WTC11 (cell line): Measurements from ENCODE around the gene ZNF428. TPM values are rescaled to one million over a fixed set of nuclear protein-coding genes. Genes with fewer than 3 reads are reported as not detected.
"Not testable (repeated sequence)": the region's sequence is repeated elsewhere in the genome, so short reads cannot be mapped to it uniquely, and the experiment has no call there.

Experiments used
- ATAC-seq: fragments of 200-7000 bp; cut with Tn5 transposase; 2 replicates; pipeline ENCODE4 v1.10.0; 2021; ENCODE audit warnings: mild to moderate bottlenecking, moderate library complexity
- CTCF ChIA-PET: fragments of 300-600 bp; sonication (Branson Sonifier 250); formaldehyde crosslinking; loops from one replicate; lab custom pipeline; 2021; ENCODE audit warnings: antibody characterized with exemption; lab: Charles Lee
- POLR2A ChIA-PET: fragments of 350-600 bp; sonication (Branson Sonifier 250); formaldehyde crosslinking; loops from one replicate; lab custom pipeline; 2021; ENCODE audit warnings: antibody characterized with exemption; lab: Charles Lee
- DNase-seq: peaks from one replicate; pipeline ENCODE4 v3.0.0; 2021; ENCODE audit warnings: low spot score
- H3K27ac Mint-ChIP-seq: 2 replicates; pipeline ENCODE4 v1.8.0; 2021; ENCODE audit warnings: mixed read lengths
- H3K27me3 Mint-ChIP-seq: 2 replicates; pipeline ENCODE4 v1.8.0; 2021; ENCODE audit warnings: low read depth, mild to moderate bottlenecking, moderate library complexity, mixed read lengths
- H3K36me3 Mint-ChIP-seq: 2 replicates; pipeline ENCODE4 v1.8.0; 2021; ENCODE audit warnings: mixed read lengths
- H3K4me1 Mint-ChIP-seq: 2 replicates; pipeline ENCODE4 v1.8.0; 2022; ENCODE audit warnings: mixed read lengths
- H3K4me3 Mint-ChIP-seq: 2 replicates; pipeline ENCODE4 v1.8.0; 2021; ENCODE audit warnings: mild to moderate bottlenecking, moderate library complexity, mixed read lengths
- H3K9me3 Mint-ChIP-seq: 2 replicates; pipeline ENCODE4 v1.8.0; 2021; ENCODE audit warnings: mixed read lengths
- CTCF ChIP-seq: fragments of 200-600 bp; IDR thresholded peaks from 2 replicates; pipeline ENCODE4 v1.8.0; 2022; ENCODE audit warnings: antibody characterized with exemption
- ETV6 ChIP-seq: sonication (generic); formaldehyde crosslinking; IDR thresholded peaks from 2 replicates; pipeline ENCODE4 v1.8.1; 2022; ENCODE audit warnings: mild to moderate bottlenecking, missing genetic modification reagents
- GRHL2 ChIP-seq: fragments of 250-450 bp; sonication (Bioruptor Pico); IDR thresholded peaks from 2 replicates; pipeline ENCODE4 v1.8.0; 2022; ENCODE audit warnings: mild to moderate bottlenecking, moderate library complexity; ENCODE audit not compliant: insufficient replicate concordance, severe bottlenecking
- HMGA2 ChIP-seq: fragments of 250-450 bp; sonication (Bioruptor Pico); IDR thresholded peaks from 2 replicates; pipeline ENCODE4 v1.4.0; 2021; ENCODE audit warnings: mild to moderate bottlenecking, moderate library complexity
- NR2C2 ChIP-seq: sonication (generic); formaldehyde crosslinking; IDR thresholded peaks from 2 replicates; pipeline ENCODE4 v1.8.0; 2022; ENCODE audit warnings: mild to moderate bottlenecking, missing genetic modification reagents
- USF2 ChIP-seq: sonication (generic); formaldehyde crosslinking; IDR thresholded peaks from 2 replicates; pipeline ENCODE4 v1.8.1; 2023; ENCODE audit warnings: mild to moderate bottlenecking, missing genetic modification reagents, moderate library complexity
- ZNF121 ChIP-seq: sonication (generic); formaldehyde crosslinking; IDR thresholded peaks from 2 replicates; pipeline ENCODE4 v1.8.0; 2023; ENCODE audit warnings: missing genetic modification reagents
- ZNF219 ChIP-seq: sonication (generic); formaldehyde crosslinking; IDR thresholded peaks from 2 replicates; pipeline ENCODE4 v1.8.0; 2023; ENCODE audit warnings: missing genetic modification reagents, mild to moderate bottlenecking, borderline replicate concordance
- ZNF396 ChIP-seq: fragments of 250-450 bp; sonication (Bioruptor Pico); IDR thresholded peaks from 2 replicates; pipeline ENCODE4 v1.8.0; 2021; ENCODE audit warnings: mild to moderate bottlenecking, moderate library complexity, borderline replicate concordance
- total RNA-seq: library from RNA; stranded (reverse); gene quantifications from 3 replicates; pipeline ENCODE4 v1.2.3, GENCODE V29; 2021
- TF ChIP-seq, protein P1 (sequence below): sonication (generic); formaldehyde crosslinking; IDR thresholded peaks from 2 replicates; pipeline ENCODE4 v1.8.0; 2022; ENCODE audit warnings: missing genetic modification reagents
- TF ChIP-seq, protein P2 (sequence below): sonication (generic); formaldehyde crosslinking; IDR thresholded peaks from 2 replicates; pipeline ENCODE4 v1.8.1; 2023; ENCODE audit warnings: mild to moderate bottlenecking, moderate library complexity, missing genetic modification reagents
- TF ChIP-seq, protein P3 (sequence below): fragments of 250-450 bp; sonication (Bioruptor Pico); IDR thresholded peaks from 2 replicates; pipeline ENCODE4 v2.1.2; 2022; ENCODE audit warnings: mild to moderate bottlenecking, moderate library complexity
- TF ChIP-seq, protein P4 (sequence below): sonication (generic); formaldehyde crosslinking; IDR thresholded peaks from 2 replicates; pipeline ENCODE4 v1.8.1; 2023; ENCODE audit warnings: mild to moderate bottlenecking, missing genetic modification reagents

Gene ZNF428
- total RNA-seq, 1 experiment from 2014 or later, result 20.1 TPM

DNA sequence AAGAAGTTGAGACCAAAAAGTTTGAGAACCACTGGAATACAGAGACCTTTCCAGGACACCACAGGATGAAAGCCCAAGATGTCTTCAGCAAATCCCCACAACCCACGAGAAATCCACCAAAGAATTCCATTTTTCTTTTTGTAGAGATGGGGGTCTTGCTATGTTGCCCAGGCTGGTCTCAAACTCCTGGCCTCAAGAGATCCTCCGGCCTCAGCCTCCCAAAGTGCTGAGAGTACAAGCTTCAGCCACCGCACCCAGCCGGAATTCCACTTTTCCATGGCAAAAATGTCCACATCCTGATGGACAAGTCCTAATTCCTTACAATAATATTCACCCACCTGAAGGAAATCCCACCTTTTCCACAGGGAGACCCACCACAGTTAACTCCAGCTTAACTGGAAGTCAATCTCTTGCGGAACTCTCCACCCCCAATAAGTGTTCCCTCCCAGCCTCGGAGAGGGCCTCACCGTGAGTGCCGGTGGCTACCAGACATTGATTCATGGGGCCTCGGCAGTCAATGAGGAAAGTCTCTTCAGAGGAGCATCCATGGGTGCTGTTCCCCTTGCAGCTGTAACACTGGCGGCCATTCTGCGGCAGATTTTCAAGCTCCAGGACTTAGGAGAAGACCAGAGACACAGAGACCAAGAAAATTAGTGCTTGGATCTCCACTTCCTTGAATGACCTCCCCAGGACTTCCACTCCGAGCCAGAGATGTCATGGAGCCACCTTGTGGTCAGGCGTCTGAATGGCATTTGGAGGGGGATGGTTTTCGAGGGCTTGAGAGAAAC is 32.5 kb upstream of the ZNF428 start:
- Mint-ChIP-seq H3K27ac (0 out of 2 replicates have a peak overlapping the region, but pooled peaks have one; percentile 78), H3K4me1 (peaks cover 2% of the 10 kb centered on the region; the same call in 1 of the 2 replicates)
- ATAC-seq, result peak; percentile 88

DNA sequence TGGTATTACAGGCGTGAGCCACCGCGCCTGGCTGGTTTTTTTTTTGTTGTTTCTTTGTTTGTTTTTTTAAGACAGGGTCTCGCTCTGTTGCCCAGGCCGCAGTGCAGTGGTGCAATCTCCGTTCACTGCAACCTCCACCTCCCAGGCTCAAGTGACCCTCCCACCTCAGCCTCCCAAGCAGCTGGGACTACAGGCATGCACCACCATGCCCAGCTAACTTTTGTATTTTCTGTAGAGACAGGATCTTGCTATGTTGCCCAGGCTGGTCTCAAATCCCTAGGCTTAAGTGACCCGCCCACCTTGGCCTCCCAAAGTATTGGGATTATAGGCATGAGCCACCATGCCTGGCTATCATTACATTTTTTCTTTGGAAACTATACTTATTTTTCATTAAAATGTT is 30.8 kb upstream of the ZNF428 start:
- DNase-seq, H3K4me3 Mint-ChIP-seq, POLR2A ChIA-PET, ATAC-seq, H3K4me1 Mint-ChIP-seq, H3K27ac Mint-ChIP-seq, H3K27me3 Mint-ChIP-seq: not testable (repeated sequence)
- Mint-ChIP-seq H3K9me3 (peaks cover 21% of the 10 kb centered on the region), H3K36me3 (peaks cover 48% of the 10 kb centered on the region)
- CTCF ChIA-PET, result interaction anchor here (0.9 kb wide), 1 partner anchor 24 kb away, joined by 4 read pairs; no protein-coding TSS in a partner anchor
- peak; percentile 82 for TF ChIP-seq ZNF121

More for the DNA sequence above, 32.5 kb upstream of the ZNF428 start:
- Mint-ChIP-seq H3K36me3 (peaks cover 48% of the 10 kb centered on the region), H3K4me3 (no peak overlapping the region), H3K9me3 (peaks cover 13% of the 10 kb centered on the region), H3K27me3 (peaks cover 2% of the 10 kb centered on the region; the same call in 1 of the 2 replicates)
- CTCF ChIA-PET, result interaction anchor here (0.7 to 2.5 kb wide), 22 partner anchors 10 to 205 kb away, joined by 3 to 22 read pairs (median 4); partner anchors contain the start of genes IRGQ, PLAUR, ZNF575 and ZNF576
- TF ChIP-seq, protein P1, sequence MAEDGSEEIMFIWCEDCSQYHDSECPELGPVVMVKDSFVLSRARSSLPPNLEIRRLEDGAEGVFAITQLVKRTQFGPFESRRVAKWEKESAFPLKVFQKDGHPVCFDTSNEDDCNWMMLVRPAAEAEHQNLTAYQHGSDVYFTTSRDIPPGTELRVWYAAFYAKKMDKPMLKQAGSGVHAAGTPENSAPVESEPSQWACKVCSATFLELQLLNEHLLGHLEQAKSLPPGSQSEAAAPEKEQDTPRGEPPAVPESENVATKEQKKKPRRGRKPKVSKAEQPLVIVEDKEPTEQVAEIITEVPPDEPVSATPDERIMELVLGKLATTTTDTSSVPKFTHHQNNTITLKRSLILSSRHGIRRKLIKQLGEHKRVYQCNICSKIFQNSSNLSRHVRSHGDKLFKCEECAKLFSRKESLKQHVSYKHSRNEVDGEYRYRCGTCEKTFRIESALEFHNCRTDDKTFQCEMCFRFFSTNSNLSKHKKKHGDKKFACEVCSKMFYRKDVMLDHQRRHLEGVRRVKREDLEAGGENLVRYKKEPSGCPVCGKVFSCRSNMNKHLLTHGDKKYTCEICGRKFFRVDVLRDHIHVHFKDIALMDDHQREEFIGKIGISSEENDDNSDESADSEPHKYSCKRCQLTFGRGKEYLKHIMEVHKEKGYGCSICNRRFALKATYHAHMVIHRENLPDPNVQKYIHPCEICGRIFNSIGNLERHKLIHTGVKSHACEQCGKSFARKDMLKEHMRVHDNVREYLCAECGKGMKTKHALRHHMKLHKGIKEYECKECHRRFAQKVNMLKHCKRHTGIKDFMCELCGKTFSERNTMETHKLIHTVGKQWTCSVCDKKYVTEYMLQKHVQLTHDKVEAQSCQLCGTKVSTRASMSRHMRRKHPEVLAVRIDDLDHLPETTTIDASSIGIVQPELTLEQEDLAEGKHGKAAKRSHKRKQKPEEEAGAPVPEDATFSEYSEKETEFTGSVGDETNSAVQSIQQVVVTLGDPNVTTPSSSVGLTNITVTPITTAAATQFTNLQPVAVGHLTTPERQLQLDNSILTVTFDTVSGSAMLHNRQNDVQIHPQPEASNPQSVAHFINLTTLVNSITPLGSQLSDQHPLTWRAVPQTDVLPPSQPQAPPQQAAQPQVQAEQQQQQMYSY, result no peak
- TF ChIP-seq, protein P2, sequence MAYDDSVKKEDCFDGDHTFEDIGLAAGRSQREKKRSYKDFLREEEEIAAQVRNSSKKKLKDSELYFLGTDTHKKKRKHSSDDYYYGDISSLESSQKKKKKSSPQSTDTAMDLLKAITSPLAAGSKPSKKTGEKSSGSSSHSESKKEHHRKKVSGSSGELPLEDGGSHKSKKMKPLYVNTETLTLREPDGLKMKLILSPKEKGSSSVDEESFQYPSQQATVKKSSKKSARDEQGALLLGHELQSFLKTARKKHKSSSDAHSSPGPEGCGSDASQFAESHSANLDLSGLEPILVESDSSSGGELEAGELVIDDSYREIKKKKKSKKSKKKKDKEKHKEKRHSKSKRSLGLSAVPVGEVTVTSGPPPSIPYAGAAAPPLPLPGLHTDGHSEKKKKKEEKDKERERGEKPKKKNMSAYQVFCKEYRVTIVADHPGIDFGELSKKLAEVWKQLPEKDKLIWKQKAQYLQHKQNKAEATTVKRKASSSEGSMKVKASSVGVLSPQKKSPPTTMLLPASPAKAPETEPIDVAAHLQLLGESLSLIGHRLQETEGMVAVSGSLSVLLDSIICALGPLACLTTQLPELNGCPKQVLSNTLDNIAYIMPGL, result no peak
- TF ChIP-seq CTCF, result peak; percentile 62
- TF ChIP-seq ETV6 (CRISPR knock-in tag), result no peak
- TF ChIP-seq ZNF121, result peak; percentile 66; the same call in 1 of the 2 replicates
- POLR2A ChIA-PET, result no interaction called here
- peak; percentile 74 for DNase-seq

- POLR2A ChIA-PET, result no interaction called here
- no peak overlapping the region for H3K27ac Mint-ChIP-seq
- H3K9me3 Mint-ChIP-seq, result peaks cover 21% of the 10 kb centered on the region
- CTCF ChIA-PET, result no interaction called here
- H3K4me1 Mint-ChIP-seq, result peaks cover 2% of the 10 kb centered on the region; the same call in 1 of the 2 replicates
- peaks cover 12% of the 10 kb centered on the region; the same call in 1 of the 2 replicates for H3K27me3 Mint-ChIP-seq
- no peak for DNase-seq
- peaks cover 42% of the 10 kb centered on the region for H3K36me3 Mint-ChIP-seq
- ATAC-seq, result no peak
- H3K4me3 Mint-ChIP-seq, result no peak overlapping the region
- TF ChIP-seq CTCF (no peak), GRHL2 (CRISPR knock-in tag) (no peak), ZNF219 (CRISPR knock-in tag) (no peak), NR2C2 (no peak), HMGA2 (CRISPR knock-in tag) (no peak), USF2 (CRISPR knock-in tag) (no peak), ZNF396 (CRISPR knock-in tag) (no peak)
- TF ChIP-seq, protein P3, sequence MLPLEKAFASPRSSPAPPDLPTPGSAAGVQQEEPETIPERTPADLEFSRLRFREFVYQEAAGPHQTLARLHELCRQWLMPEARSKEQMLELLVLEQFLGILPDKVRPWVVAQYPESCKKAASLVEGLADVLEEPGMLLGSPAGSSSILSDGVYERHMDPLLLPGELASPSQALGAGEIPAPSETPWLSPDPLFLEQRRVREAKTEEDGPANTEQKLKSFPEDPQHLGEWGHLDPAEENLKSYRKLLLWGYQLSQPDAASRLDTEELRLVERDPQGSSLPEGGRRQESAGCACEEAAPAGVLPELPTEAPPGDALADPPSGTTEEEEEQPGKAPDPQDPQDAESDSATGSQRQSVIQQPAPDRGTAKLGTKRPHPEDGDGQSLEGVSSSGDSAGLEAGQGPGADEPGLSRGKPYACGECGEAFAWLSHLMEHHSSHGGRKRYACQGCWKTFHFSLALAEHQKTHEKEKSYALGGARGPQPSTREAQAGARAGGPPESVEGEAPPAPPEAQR (CRISPR knock-in tag), result no peak
- TF ChIP-seq, protein P4, sequence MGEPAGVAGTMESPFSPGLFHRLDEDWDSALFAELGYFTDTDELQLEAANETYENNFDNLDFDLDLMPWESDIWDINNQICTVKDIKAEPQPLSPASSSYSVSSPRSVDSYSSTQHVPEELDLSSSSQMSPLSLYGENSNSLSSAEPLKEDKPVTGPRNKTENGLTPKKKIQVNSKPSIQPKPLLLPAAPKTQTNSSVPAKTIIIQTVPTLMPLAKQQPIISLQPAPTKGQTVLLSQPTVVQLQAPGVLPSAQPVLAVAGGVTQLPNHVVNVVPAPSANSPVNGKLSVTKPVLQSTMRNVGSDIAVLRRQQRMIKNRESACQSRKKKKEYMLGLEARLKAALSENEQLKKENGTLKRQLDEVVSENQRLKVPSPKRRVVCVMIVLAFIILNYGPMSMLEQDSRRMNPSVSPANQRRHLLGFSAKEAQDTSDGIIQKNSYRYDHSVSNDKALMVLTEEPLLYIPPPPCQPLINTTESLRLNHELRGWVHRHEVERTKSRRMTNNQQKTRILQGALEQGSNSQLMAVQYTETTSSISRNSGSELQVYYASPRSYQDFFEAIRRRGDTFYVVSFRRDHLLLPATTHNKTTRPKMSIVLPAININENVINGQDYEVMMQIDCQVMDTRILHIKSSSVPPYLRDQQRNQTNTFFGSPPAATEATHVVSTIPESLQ (CRISPR knock-in tag), result no peak
Measured at GRCh38 chr19:43649514-43649913, 30.1 kb upstream of the ZNF428 start.
